H9 (cell line): ENCODE results near the gene CPNE8. TPM values are rescaled to one million over a fixed set of nuclear protein-coding genes. Genes with fewer than 3 reads are reported as not detected.

ENCODE experiments used
- DNase-seq: peaks from one replicate; pipeline ENCODE4 v3.0.0-alpha.2; 2017
- H2AFZ ChIP-seq: one replicate; pipeline ENCODE4 v1.6.1; 2013; ENCODE audit warnings: mild to moderate bottlenecking, low read length, control low read depth, moderate library complexity
- H2AK5ac ChIP-seq: 2 replicates; pipeline ENCODE4 v1.6.1; 2013; ENCODE audit warnings: low read length, control low read depth, mixed read lengths; ENCODE audit not compliant: insufficient read length
- H2BK120ac ChIP-seq: one replicate; pipeline ENCODE4 v1.6.1; 2013; ENCODE audit warnings: low read depth, mild to moderate bottlenecking, low read length, control low read depth, inconsistent platforms; ENCODE audit not compliant: poor library complexity, severe bottlenecking
- H2BK12ac ChIP-seq: 2 replicates; pipeline ENCODE4 v1.6.1; 2013; ENCODE audit warnings: low read length, control low read depth, mixed read lengths, low read depth; ENCODE audit not compliant: insufficient read length
- H2BK15ac ChIP-seq: 2 replicates; pipeline ENCODE4 v1.6.1; 2013; ENCODE audit warnings: low read depth, low read length, control low read depth
- H2BK20ac ChIP-seq: one replicate; pipeline ENCODE4 v1.6.1; 2013; ENCODE audit warnings: low read depth, mild to moderate bottlenecking, low read length, control low read depth, inconsistent platforms; ENCODE audit not compliant: poor library complexity, severe bottlenecking
- H2BK5ac ChIP-seq: 2 replicates; pipeline ENCODE4 v1.6.1; 2013; ENCODE audit warnings: low read length, control low read depth, mixed read lengths; ENCODE audit not compliant: insufficient read length
- H3K14ac ChIP-seq: 2 replicates; pipeline ENCODE4 v1.6.1; 2013; ENCODE audit warnings: low read length, control low read depth; ENCODE audit not compliant: insufficient read depth
- H3K18ac ChIP-seq: 2 replicates; pipeline ENCODE4 v1.6.1; 2013; ENCODE audit warnings: low read depth, mild to moderate bottlenecking, mixed read lengths, low read length, control low read depth; ENCODE audit not compliant: insufficient read length
- H3K23ac ChIP-seq: 2 replicates; pipeline ENCODE4 v1.6.1; 2013; ENCODE audit warnings: low read length, control low read depth, mixed read lengths, low read depth; ENCODE audit not compliant: insufficient read length
- H3K23me2 ChIP-seq: 2 replicates; pipeline ENCODE4 v1.6.1; 2013; ENCODE audit warnings: low read depth, mild to moderate bottlenecking, mixed read lengths, low read length, control low read depth; ENCODE audit not compliant: insufficient read length, poor library complexity, severe bottlenecking
- H3K27ac ChIP-seq: 2 replicates; pipeline ENCODE4 v1.5.1; 2013; ENCODE audit warnings: low read length, control low read depth, mixed read lengths, low read depth; ENCODE audit not compliant: insufficient read length
- H3K27me3 ChIP-seq: 2 replicates; pipeline ENCODE4 v1.6.1; 2013; ENCODE audit warnings: low read length, control low read depth, inconsistent platforms; ENCODE audit not compliant: insufficient read depth
- H3K4ac ChIP-seq: 2 replicates; pipeline ENCODE4 v1.6.1; 2013; ENCODE audit warnings: low read depth, mild to moderate bottlenecking, control low read depth, inconsistent platforms, low read length, moderate library complexity
- H3K4me1 ChIP-seq: 2 replicates; pipeline ENCODE4 v1.6.1; 2013; ENCODE audit warnings: low read length, control low read depth, inconsistent platforms; ENCODE audit not compliant: insufficient read depth
- H3K4me2 ChIP-seq: 2 replicates; pipeline ENCODE4 v1.6.1; 2013; ENCODE audit warnings: low read length, control low read depth, mixed read lengths; ENCODE audit not compliant: insufficient read length, insufficient read depth
- H3K56ac ChIP-seq: 2 replicates; pipeline ENCODE4 v1.6.1; 2013; ENCODE audit warnings: low read depth, mild to moderate bottlenecking, mixed read lengths, low read length, control low read depth; ENCODE audit not compliant: insufficient read length
- H3K79me1 ChIP-seq: 2 replicates; pipeline ENCODE4 v1.6.1; 2013; ENCODE audit warnings: low read depth, mild to moderate bottlenecking, moderate library complexity, low read length, control low read depth, inconsistent platforms; ENCODE audit not compliant: insufficient read depth, poor library complexity, severe bottlenecking
- H3K79me2 ChIP-seq: 2 replicates; pipeline ENCODE4 v1.6.1; 2013; ENCODE audit warnings: low read length, control low read depth, inconsistent platforms; ENCODE audit not compliant: insufficient read depth
- H3K9ac ChIP-seq: 2 replicates; pipeline ENCODE4 v1.6.1; 2013; ENCODE audit warnings: low read length, control low read depth, mixed read lengths; ENCODE audit not compliant: insufficient read length; ENCODE audit errors: extremely low read depth
- H3K9me3 ChIP-seq: one replicate; pipeline ENCODE4 v1.6.1; 2013; ENCODE audit warnings: low read depth, low read length, inconsistent platforms; ENCODE audit not compliant: control insufficient read depth
- H3T11ph ChIP-seq: one replicate; pipeline ENCODE4 v1.6.1; 2013; ENCODE audit warnings: mild to moderate bottlenecking, low read length, control low read depth, inconsistent platforms
- H4K20me1 ChIP-seq: one replicate; pipeline ENCODE4 v1.6.1; 2013; ENCODE audit not compliant: control insufficient read depth, insufficient read length, insufficient read depth
- H4K5ac ChIP-seq: 2 replicates; pipeline ENCODE4 v1.6.1; 2013; ENCODE audit warnings: low read depth, mild to moderate bottlenecking, mixed read lengths, low read length, control low read depth; ENCODE audit not compliant: insufficient read length
- H4K8ac ChIP-seq: replicated peaks from 2 replicates; pipeline ENCODE4 v1.6.1; 2013; ENCODE audit warnings: low read length, control low read depth, mixed read lengths, low read depth; ENCODE audit not compliant: insufficient read length
- H4K91ac ChIP-seq: 2 replicates; pipeline ENCODE4 v1.6.1; 2013; ENCODE audit warnings: low read depth, mild to moderate bottlenecking, moderate library complexity, mixed read lengths, low read length, control low read depth; ENCODE audit not compliant: insufficient read length
- H3K27ac Mint-ChIP-seq, 3 experiments: 2 replicates in 2 of 3; 3 replicates in 1 of 3; pipeline ENCODE4 v1.8.0; 2020 to 2021; ENCODE audit warnings: mixed read lengths in 3 of 3, mild to moderate bottlenecking in 1 of 3, moderate library complexity in 1 of 3
- H3K27me3 Mint-ChIP-seq: 2 replicates; pipeline ENCODE4 v1.8.0; 2021; ENCODE audit warnings: low read depth, mild to moderate bottlenecking, moderate library complexity, mixed read lengths
- H3K36me3 Mint-ChIP-seq, 3 experiments: 2 replicates in 2 of 3; 3 replicates in 1 of 3; pipeline ENCODE4 v1.8.0; 2020 to 2021; ENCODE audit warnings: low read depth in 3 of 3, mixed read lengths in 3 of 3; ENCODE audit not compliant: insufficient read depth in 1 of 3
- H3K4me1 Mint-ChIP-seq, 2 experiments: 2 replicates each; pipeline ENCODE4 v1.8.0; 2020; ENCODE audit warnings: mixed read lengths in 2 of 2
- H3K4me3 Mint-ChIP-seq, 2 experiments: 2 replicates in 1 of 2; 3 replicates in 1 of 2; pipeline ENCODE4 v1.8.0; 2020 to 2021; ENCODE audit warnings: mild to moderate bottlenecking in 2 of 2, mixed read lengths in 2 of 2, moderate library complexity in 1 of 2
- H3K9me3 Mint-ChIP-seq, 2 experiments: 2 replicates in 1 of 2; 3 replicates in 1 of 2; pipeline ENCODE4 v1.8.0; 2020; ENCODE audit warnings: mild to moderate bottlenecking in 2 of 2, mixed read lengths in 2 of 2, moderate library complexity in 1 of 2
- CTCF ChIP-seq: fragments of 200-600 bp; sonication (generic); conservative IDR thresholded peaks from 3 replicates; pipeline ENCODE4 v1.8.0; 2021; ENCODE audit warnings: antibody characterized with exemption, mild to moderate bottlenecking
- WGBS: extraction: QIAGEN DNeasy Blood & Tissue Kit; methylation state at CpG from one replicate; pipeline ENCODE4 v1.1.7; 2013; ENCODE audit warnings: missing lambda C conversion rate, low lambda C conversion rate, mixed read lengths; ENCODE audit not compliant: insufficient read length; ENCODE audit errors: extremely low coverage; 5-methylcytosine and 5-hydroxymethylcytosine counted together
- total RNA-seq: library from RNA; stranded (reverse); gene quantifications from 2 replicates; pipeline ENCODE4 v1.2.1, GENCODE V29; 2021

The CPNE8 gene
- total RNA-seq, 1 experiment from 2014 or later, result 1.9 TPM

GRCh38 chr12:38895446-38895845 lies 9.9 kb downstream of the CPNE8 start:
- Histone ChIP-seq H3K27ac (no peak overlapping the region), H3T11ph (no peak overlapping the region), H3K27me3 (no peaks in the 10 kb centered on the region), H3K4me2 (no peak overlapping the region), H3K56ac (no peak overlapping the region), H3K23me2 (no peaks in the 10 kb centered on the region), H2AFZ (no peak overlapping the region), H3K4me1 (peaks cover 2% of the 10 kb centered on the region; the same call in 1 of the 2 replicates), H2AK5ac (no peak overlapping the region), H2BK20ac (no peak overlapping the region), H4K5ac (no peak overlapping the region), H3K23ac (no peak overlapping the region), H3K9ac (no peak overlapping the region), H2BK120ac (no peak overlapping the region), H3K18ac (no peak overlapping the region), H2BK12ac (no peak overlapping the region), H3K79me2 (no peaks in the 10 kb centered on the region), H4K8ac (no peak overlapping the region), H3K14ac (no peak overlapping the region), H3K9me3 (peaks cover 5% of the 10 kb centered on the region), H4K20me1 (no peaks in the 10 kb centered on the region), H2BK15ac (no peak overlapping the region), H3K79me1 (no peaks in the 10 kb centered on the region), H3K4ac (no peak overlapping the region), H4K91ac (no peak overlapping the region), H2BK5ac (no peak overlapping the region)
- Mint-ChIP-seq H3K27me3 (no peaks in the 10 kb centered on the region), H3K27ac (no peak overlapping the region), H3K36me3 (peaks cover 6 to 13% (median 9%) of the 10 kb centered on the region in 3 experiments), H3K4me1 (peaks cover 27 to 28% of the 10 kb centered on the region in 2 experiments), H3K9me3 (peaks cover 7 to 14% of the 10 kb centered on the region in 2 experiments), H3K4me3 (no peak overlapping the region)
- no CpG with 5 or more reads among the region's 1 CpG for WGBS
- TF ChIP-seq CTCF, result no peak
- DNase-seq, result no peak
